Suppressor macrophage treated with lipopolysaccharide for 1 hour (primary cell): ENCODE measurements around the gene ERVH48-1.
"Not testable (repeated sequence)": the region's sequence is repeated elsewhere in the genome, so short reads cannot be mapped to it uniquely, and the experiment has no call there.

ENCODE experiments used
- DNase-seq, 3 donors: peaks; one replicate each; pipeline ENCODE4 v3.0.0-alpha.2; 2020 to 2022

Gene ERVH48-1

DNA sequence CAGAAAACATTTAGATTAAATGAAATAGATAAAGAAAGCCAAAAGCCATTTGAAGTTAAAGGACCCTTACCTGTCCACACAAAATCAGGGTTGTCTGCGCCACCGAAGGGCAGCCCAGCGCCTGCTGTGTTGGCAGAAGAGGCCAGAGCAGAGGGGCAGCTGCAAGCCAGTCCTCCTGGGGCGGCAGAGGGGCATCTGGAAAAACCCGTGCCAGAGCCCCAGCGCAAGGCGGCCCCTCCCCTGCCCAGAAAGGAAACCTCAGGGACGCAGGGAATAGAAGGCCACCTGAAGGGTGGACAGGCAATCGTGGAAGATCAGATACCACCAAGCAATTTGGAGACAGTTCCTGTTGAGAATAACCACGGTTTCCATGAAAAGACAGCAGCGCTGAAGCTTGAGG lies 21.6 kb downstream of the ERVH48-1 start:
- no peak for DNase-seq

DNA sequence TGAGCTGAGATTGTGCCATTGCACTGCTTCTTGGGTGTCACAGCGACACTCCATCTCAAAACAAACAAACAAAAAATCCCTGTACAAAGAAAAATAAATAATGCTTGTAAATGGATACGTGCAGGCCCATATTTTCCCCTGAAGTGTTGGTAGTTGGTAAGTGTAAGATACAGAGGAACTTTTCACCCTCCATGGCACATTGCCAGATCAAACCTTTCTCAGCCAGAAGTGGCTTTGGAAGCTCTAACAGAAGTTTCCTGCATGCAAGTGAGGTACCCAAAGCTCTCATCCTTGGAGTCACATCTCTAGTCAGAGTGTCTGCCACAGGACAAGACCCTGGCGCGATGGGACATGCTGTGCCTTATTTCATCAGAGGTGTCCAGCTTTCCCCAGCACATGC lies 25.0 kb downstream of the ERVH48-1 start:
- DNase-seq, result no peak

GRCh38 chr21:42892931-42893755 lies 32.3 kb downstream of the ERVH48-1 start, which contains the start of gene NDUFV3:
NDUFV3 (plus strand) TSS chr21:42893309; CDS start chr21:42893334, 25 bp downstream.
- DNase-seq, result peak; percentile 100

DNA sequence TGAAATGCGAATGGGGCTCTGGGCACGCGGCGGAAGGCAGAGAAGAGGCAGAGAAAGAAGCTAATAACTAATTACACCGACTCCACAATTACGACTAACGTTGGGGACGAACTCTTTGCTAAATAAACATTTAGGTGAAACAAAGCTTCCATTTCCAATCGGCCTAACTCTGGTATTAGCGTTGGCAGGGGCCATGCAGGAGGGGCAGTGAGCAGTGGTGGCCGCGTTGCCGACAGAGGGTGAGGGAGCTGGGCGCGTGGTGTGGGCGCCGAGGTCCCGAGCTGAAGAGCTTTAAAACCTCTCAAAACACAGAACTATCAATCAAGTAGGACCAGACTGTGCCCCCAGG lies 32.9 kb downstream of the ERVH48-1 start:
- DNase-seq, result no peak

DNA sequence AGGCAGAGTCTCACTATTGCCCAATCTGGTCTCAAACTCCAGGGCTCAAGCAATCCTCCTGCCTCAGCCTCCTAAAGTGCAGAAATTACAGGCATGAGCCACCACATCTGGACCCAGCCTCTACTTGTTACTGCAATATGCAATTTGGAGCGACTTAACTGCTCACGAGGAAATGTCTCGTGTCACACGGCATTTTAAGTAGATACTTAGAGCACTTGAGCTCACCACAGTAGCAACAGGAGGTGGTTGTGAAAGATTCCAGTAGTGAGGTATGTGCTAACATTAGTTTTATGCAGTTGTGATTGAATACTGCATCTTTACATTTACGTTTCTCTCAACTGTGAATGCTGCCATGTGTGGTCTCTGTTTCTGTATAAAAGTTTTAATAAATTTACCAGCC lies 38.1 kb downstream of the ERVH48-1 start:
- no peak for DNase-seq

DNA sequence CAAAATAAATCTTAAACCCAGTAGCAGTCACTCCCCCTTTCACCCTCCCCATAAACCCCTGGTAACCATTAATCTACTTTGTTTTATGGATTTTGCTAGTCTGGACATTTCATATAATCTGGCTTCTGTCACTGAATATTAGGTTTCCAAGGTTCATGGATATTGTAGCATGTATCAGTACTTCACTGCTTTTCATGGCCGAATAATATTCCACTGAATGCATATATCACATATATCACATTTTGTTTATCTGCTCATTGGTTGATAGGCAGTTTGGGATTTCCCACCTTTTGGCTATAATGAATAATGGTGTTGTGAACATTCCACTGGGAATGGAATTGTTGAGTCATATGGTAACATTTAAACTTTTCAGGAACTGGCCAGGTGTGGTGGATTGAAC lies 41.5 kb downstream of the ERVH48-1 start:
- no peak for DNase-seq

- no peak for DNase-seq
These were observed 45.1 kb downstream of the ERVH48-1 start for GRCh38 chr21:42880352-42880751.

- DNase-seq, result peak; percentile 97 to 99 (median 99)
These were observed 46.2 kb downstream of the ERVH48-1 start, which contains the start of gene WDR4 for GRCh38 chr21:42878993-42879787. WDR4 (minus strand) TSS chr21:42879539; CDS start chr21:42879495, 44 bp downstream.

GRCh38 chr21:42878678-42878992 lies 46.8 kb downstream of the ERVH48-1 start:
- DNase-seq, result peak in 1 of 3 donors; percentile 23

- not testable (repeated sequence) for DNase-seq
These were observed 49.6 kb downstream of the ERVH48-1 start for GRCh38 chr21:42875811-42876210.

GRCh38 chr21:42873096-42873495 lies 52.3 kb downstream of the ERVH48-1 start:
- no peak for DNase-seq

DNA sequence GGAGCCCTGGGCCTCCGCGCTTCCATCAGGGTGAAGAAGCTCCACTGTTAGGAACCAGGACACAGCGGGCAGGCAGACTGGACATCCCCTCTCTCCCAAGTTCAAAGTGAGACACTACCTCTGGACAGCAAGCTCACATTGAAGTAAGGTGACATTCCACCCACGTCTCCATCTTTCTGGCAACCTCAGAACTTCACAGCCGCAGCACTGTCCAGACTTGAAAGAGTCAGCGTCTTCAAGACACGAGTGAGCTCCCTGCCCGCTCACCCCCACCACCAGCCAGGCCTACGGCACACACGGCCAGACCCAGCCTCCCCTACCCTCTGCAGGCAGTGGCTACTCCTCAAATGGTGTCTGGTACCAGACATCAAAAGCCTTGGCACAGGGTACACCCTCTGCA lies 57.2 kb downstream of the ERVH48-1 start:
- no peak for DNase-seq
